Common myeloid progenitor, CD34-positive (primary cell): ENCODE results near the gene TTLL12.
A peak's percentile ranks its signal among the peaks of the same experiment; 100 is the strongest.

Experiments used
- CTCF ChIA-PET: fragments of 350-600 bp; sonication (Branson Sonifier 250); formaldehyde crosslinking; loops from one replicate; lab custom pipeline; 2021; ENCODE audit warnings: antibody characterized with exemption; lab: Charles Lee
- POLR2A ChIA-PET: fragments of 350-600 bp; sonication (Branson Sonifier 250); formaldehyde crosslinking; loops from one replicate; lab custom pipeline; 2021; ENCODE audit warnings: antibody characterized with exemption; lab: Charles Lee
- DNase-seq, 3 donors: peaks; one replicate each; pipeline versions ENCODE4 v3.0.0 to v3.0.0-alpha.2; 2013
- H3K27ac ChIP-seq, 2 experiments: 1 replicate in 1 of 2; 2 replicates in 1 of 2; pipeline ENCODE4 v1.7.0; 2013; ENCODE audit warnings: inconsistent platforms in 2 of 2, low read length in 2 of 2, mild to moderate bottlenecking in 2 of 2, low read depth in 1 of 2, moderate library complexity in 1 of 2; ENCODE audit not compliant: severe bottlenecking in 2 of 2, insufficient read depth in 1 of 2, poor library complexity in 1 of 2
- H3K27me3 ChIP-seq, 5 experiments: replicated peaks in 2 of 5; 1 replicate in 3 of 5; 2 replicates in 2 of 5; pipeline versions ENCODE4 v1.6.1 to v1.7.0; 2013; ENCODE audit warnings: low read length in 4 of 5, mild to moderate bottlenecking in 2 of 5, moderate library complexity in 2 of 5, inconsistent platforms in 1 of 5; ENCODE audit not compliant: insufficient read depth in 5 of 5, control insufficient read depth in 4 of 5
- H3K36me3 ChIP-seq, 4 experiments: 1 replicate in 2 of 4; 2 replicates in 2 of 4; pipeline versions ENCODE4 v1.6.1 to v1.7.0; 2013; ENCODE audit warnings: low read length in 3 of 4, control low read depth in 1 of 4, mild to moderate bottlenecking in 1 of 4; ENCODE audit not compliant: control insufficient read depth in 4 of 4, insufficient read depth in 4 of 4
- H3K4me1 ChIP-seq, 4 experiments: 1 replicate in 3 of 4; 2 replicates in 1 of 4; pipeline versions ENCODE4 v1.6.1 to v1.7.1; 2013; ENCODE audit warnings: low read length in 3 of 4, mild to moderate bottlenecking in 3 of 4, control low read depth in 1 of 4, inconsistent platforms in 1 of 4, moderate library complexity in 1 of 4; ENCODE audit not compliant: control insufficient read depth in 4 of 4, insufficient read depth in 4 of 4; ENCODE audit errors: control extremely low read depth in 1 of 4
- H3K4me3 ChIP-seq, 7 experiments: 1 replicate in 4 of 7; 2 replicates in 3 of 7; pipeline versions ENCODE4 v1.5.1 to v1.7.0; 2013; ENCODE audit warnings: mild to moderate bottlenecking in 7 of 7, low read length in 6 of 7, moderate library complexity in 6 of 7, inconsistent platforms in 2 of 7, low read depth in 2 of 7, control low read depth in 1 of 7; ENCODE audit not compliant: insufficient read depth in 4 of 7, control insufficient read depth in 1 of 7; ENCODE audit errors: extremely low read depth in 1 of 7
- H3K9me3 ChIP-seq, 5 experiments: 1 replicate in 4 of 5; 2 replicates in 1 of 5; pipeline versions ENCODE4 v1.6.1 to v1.7.1; 2013; ENCODE audit warnings: low read length in 4 of 5, mild to moderate bottlenecking in 2 of 5, inconsistent platforms in 1 of 5, low read depth in 1 of 5, moderate library complexity in 1 of 5; ENCODE audit not compliant: control insufficient read depth in 4 of 5, insufficient read depth in 2 of 5; ENCODE audit errors: control extremely low read depth in 1 of 5
- WGBS: methylation state at CpG from one replicate; pipeline ENCODE4 v1.1.5; 2013; ENCODE audit not compliant: insufficient coverage; 5-methylcytosine and 5-hydroxymethylcytosine counted together

Gene TTLL12

DNA sequence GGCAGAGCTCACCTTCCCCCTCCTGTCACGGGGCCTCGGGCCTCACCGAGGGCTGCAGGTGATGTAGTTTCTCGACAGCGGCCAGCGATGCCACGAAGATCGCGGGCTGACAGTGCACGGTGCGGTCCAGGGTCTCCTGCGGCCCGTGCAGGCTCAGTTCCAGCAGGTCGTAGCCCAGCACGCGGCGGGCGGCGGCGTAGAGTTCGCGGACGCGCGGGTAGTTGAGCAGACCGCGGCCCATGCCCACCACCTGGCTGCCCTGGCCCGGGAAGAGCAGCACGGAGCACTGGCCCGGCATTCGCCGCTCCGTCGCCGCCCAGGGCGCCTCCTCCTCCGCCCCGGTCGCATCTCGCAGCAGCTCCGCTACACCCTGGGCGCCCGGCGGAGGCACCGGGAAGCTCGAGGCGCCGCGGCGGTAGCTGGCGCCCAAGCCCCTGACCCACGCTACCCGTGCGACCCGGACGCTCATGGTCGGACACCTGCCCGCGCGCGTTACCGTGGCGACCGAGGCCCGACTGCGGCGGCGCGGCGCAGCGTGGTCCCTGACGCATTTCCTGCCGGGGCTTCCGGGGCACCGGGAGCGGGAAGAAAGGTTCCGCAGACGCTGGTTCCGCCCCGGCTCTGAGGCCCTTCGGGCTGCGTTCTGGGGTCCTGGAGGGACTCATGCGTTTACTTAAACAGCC is 43.9 kb downstream of the TTLL12 start, which contains the start of gene MCAT:
Gene MCAT, minus strand, starts transcription at position 519 of the 683 bp plus-strand sequence. Its CDS starts 50 bp downstream, at position 469.
- under 1% methylated on average over 83 of the region's 83 CpGs for WGBS
- peak within 1 kb of the TSS; percentile 81 to 88 for H3K27ac ChIP-seq
- no peaks in the 10 kb centered on the region for H3K9me3 ChIP-seq
- peaks cover 0 to 36% (median 25%) of the 10 kb centered on the region in 4 experiments for H3K4me1 ChIP-seq
- peak within 1 kb of the TSS; percentile 43 to 82 (median 79) for H3K4me3 ChIP-seq
- ChIA-PET POLR2A (no interaction called here), CTCF (interaction anchor here (0.6 to 1.4 kb wide), 3 partner anchors 22 to 55 kb away, joined by 3 to 6 read pairs (median 4); partner anchors contain the start of gene BIK)
- DNase-seq = peak; percentile 34 to 80 (median 79)
- no peaks in the 10 kb centered on the region for H3K27me3 ChIP-seq
- H3K36me3 ChIP-seq = peaks cover 7 to 31% (median 27%) of the 10 kb centered on the region in 4 experiments

DNA sequence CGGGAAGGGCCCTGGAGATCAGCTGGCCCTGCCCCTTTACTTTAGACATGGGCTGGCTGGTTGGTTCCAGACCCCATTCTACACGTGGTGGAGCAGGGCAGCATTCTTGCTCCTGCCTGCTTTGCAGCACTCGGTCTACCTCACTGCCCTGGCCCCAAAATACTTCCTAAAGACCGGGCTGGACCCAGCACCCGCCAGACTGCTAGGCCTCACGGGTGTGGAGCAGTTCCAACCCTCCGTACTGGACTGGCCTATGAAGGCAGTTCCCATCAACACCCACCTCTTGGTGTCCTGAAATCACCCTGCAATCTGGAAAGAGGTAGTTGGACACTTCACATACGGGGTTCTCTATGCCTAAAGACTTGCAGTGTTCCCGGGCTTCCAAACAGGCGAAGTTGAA is 50.1 kb downstream of the TTLL12 start:
- WGBS = 73% methylated on average over 10 of the region's 10 CpGs
- Histone ChIP-seq H3K36me3 (peaks cover 16 to 84% (median 63%) of the 10 kb centered on the region in 4 experiments), H3K27ac (no peak overlapping the region), H3K4me1 (peaks cover 0 to 8% (median 2%) of the 10 kb centered on the region in 4 experiments), H3K27me3 (no peaks in the 10 kb centered on the region), H3K4me3 (no peak overlapping the region), H3K9me3 (no peaks in the 10 kb centered on the region)
- ChIA-PET CTCF (interaction anchor here (1.7 to 2.3 kb wide), 2 partner anchors 10 to 27 kb away, joined by 6 to 14 read pairs; no protein-coding TSS in a partner anchor), POLR2A (no interaction called here)
- DNase-seq = no peak

DNA sequence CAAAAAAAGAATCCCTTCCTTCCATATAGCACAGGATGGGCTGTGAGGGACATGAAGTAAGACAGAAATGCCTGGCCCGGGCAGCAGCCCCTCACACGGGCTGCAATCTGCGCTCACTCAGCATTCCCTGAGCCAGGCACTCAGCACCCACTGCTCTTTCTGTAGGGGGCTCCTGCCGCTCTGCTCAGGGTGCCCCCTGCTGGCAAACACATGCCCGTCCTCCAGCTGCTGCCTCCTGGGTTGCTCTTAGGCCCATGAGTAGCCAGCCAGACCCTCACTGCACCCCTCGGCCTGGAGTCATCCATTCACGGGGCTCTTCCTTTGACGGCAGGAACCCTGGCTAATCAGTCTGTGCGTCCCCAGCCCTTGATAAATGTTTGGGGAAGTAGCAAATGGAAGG is 50.7 kb downstream of the TTLL12 start:
- H3K36me3 ChIP-seq = peaks cover 20 to 88% (median 66%) of the 10 kb centered on the region in 4 experiments
- H3K4me3 ChIP-seq = no peak overlapping the region
- CTCF ChIA-PET = interaction anchor here (0.9 to 1.7 kb wide), 3 partner anchors 11 to 210 kb away, joined by 3 to 6 read pairs (median 5); no protein-coding TSS in a partner anchor
- H3K27ac ChIP-seq = no peak overlapping the region
- H3K9me3 ChIP-seq = no peaks in the 10 kb centered on the region
- POLR2A ChIA-PET = interaction anchor here (0.6 kb wide), 1 partner anchor 240 kb away, joined by 3 read pairs; no protein-coding TSS in a partner anchor
- peaks cover 0 to 6% (median 2%) of the 10 kb centered on the region in 4 experiments for H3K4me1 ChIP-seq
- peak; percentile 65 to 72 (median 69) for DNase-seq
- H3K27me3 ChIP-seq = no peaks in the 10 kb centered on the region
- WGBS = 43% methylated on average over 4 of the region's 9 CpGs

DNA sequence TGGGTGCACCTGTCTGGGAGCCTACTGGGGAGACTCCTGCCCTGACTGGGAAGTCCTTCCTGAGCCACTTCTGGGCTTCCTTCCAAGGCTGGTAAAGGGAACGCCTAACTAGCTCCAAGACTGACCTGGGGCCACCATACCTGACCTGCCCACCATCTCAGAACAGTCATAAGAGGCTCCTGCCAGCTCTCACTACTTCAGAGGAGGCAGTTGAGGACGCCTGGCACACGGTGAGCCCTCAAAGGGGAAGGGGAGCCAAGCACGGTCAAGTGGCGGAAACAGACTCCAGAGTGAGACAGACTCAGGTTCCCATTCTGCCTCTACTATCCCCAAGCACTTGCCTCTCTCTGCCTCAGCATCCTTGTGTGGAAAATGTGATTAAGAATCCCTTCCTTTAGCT is 51.4 kb downstream of the TTLL12 start:
- Histone ChIP-seq H3K36me3 (peaks cover 16 to 84% (median 61%) of the 10 kb centered on the region in 4 experiments), H3K27me3 (no peaks in the 10 kb centered on the region), H3K9me3 (no peaks in the 10 kb centered on the region), H3K4me1 (peaks cover 0 to 6% (median 2%) of the 10 kb centered on the region in 4 experiments), H3K27ac (no peak overlapping the region), H3K4me3 (no peak overlapping the region)
- no peak for DNase-seq
- WGBS = 96% methylated on average over 3 of the region's 5 CpGs
- ChIA-PET POLR2A (no interaction called here), CTCF (interaction anchor here (0.9 to 2.0 kb wide), 8 partner anchors 12 to 211 kb away, joined by 3 to 11 read pairs (median 5); no protein-coding TSS in a partner anchor)

DNA sequence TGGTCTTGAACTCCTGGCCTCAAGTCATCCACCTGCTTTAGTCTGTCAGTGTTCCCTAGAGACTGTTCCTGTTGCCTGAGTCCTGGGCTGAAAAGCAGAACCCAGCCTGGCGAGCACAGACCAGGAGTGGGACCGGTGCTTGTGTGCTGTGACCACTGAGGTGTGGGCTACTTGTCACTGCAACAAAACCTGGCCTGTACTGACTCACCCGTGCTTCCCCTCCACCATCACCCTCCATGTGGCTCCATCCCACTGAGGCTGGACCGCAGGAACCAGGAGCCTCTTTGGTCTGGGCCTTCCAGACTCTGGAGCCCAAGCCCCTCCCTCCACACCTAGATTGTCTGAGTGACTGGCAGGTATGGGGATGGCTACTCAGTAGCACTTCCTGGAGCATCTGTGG is 52.4 kb downstream of the TTLL12 start:
- 100% methylated on average over 2 of the region's 4 CpGs for WGBS
- ChIA-PET CTCF (interaction anchor here (1.0 to 2.0 kb wide), 4 partner anchors 12 to 27 kb away, joined by 4 to 11 read pairs (median 6); no protein-coding TSS in a partner anchor), POLR2A (no interaction called here)
- Histone ChIP-seq H3K36me3 (peaks cover 13 to 75% (median 53%) of the 10 kb centered on the region in 4 experiments), H3K27me3 (no peaks in the 10 kb centered on the region), H3K4me1 (peaks cover 0 to 13% (median 8%) of the 10 kb centered on the region in 4 experiments), H3K4me3 (no peak overlapping the region), H3K27ac (no peak overlapping the region), H3K9me3 (no peaks in the 10 kb centered on the region)
- no peak for DNase-seq

DNA sequence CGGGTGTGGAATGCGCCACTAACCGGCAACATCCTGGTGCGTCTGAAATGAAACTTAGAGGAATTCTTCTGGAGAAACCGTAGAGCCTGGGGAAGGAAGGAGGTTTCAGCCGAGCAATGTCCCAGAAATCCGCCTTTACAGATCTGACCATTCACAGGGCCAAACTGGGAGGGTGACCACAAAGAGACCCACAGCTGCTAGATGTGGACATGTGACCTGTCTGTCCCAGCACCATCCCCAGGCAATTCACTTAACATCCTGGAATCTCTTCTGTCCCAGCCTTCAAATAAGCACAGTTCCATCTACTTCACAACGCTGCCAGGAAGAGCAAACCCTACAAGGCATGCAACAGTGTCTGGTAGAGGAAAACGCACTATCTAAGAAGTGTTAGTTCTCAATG is 53.5 kb downstream of the TTLL12 start:
- ChIA-PET CTCF (interaction anchor here (1.1 kb wide), 1 partner anchor 23 kb away, joined by 4 read pairs; no protein-coding TSS in a partner anchor), POLR2A (no interaction called here)
- no peaks in the 10 kb centered on the region for H3K27me3 ChIP-seq
- no peak overlapping the region for H3K27ac ChIP-seq
- 100% methylated on average over 4 of the region's 9 CpGs for WGBS
- no peak overlapping the region for H3K4me3 ChIP-seq
- peaks cover 2 to 24% (median 19%) of the 10 kb centered on the region in 4 experiments for H3K4me1 ChIP-seq
- H3K36me3 ChIP-seq = peaks cover 13 to 65% (median 46%) of the 10 kb centered on the region in 4 experiments
- no peak for DNase-seq
- H3K9me3 ChIP-seq = no peaks in the 10 kb centered on the region
